Measurements from ENCODE around the gene SLC25A53. TPM values are rescaled to one million over a fixed set of nuclear protein-coding genes. Genes with fewer than 3 reads are reported as not detected.

SLC25A53 gene
- total and polyA plus RNA-seq, 10 of the 15 experiments (the other 5 are each of a cell fraction or from before 2014, with no cell fraction given), result 4.1 to 11.4 (median 7.6) TPM

GRCh38 chrX:104156630-104157529, at the start of gene SLC25A53 (continued):
- TF ChIP-seq HSF1 (IDR thresholded peaks at IDR 0.05; ENCODE audit: low read depth, low read length), result no peak
- no peak for TF ChIP-seq NFYA (IDR thresholded peaks at IDR 0.05; ENCODE audit: borderline replicate concordance, low read depth, low read length)
- TF ChIP-seq NR2F1 (conservative IDR thresholded peaks at IDR 0.05), result peak; percentile 83
- no peak for TF ChIP-seq RBBP5 (conservative IDR thresholded peaks at IDR 0.05)
- TF ChIP-seq RAD21 (IDR thresholded peaks at IDR 0.05; ENCODE audit: insufficient read depth, low read depth, low read length), result no peak
- no peak for TF ChIP-seq TCF12 (IDR thresholded peaks at IDR 0.05; ENCODE audit: low read depth, low read length)
- no peak for TF ChIP-seq EED (IDR thresholded peaks at IDR 0.05; ENCODE audit: low read depth)
- no peak for TF ChIP-seq CHD4 (IDR thresholded peaks at IDR 0.05)
- TF ChIP-seq SUZ12 (IDR thresholded peaks at IDR 0.05; ENCODE audit: unreplicated experiment), result no peak
- no peak for TF ChIP-seq POU2F2 (IDR thresholded peaks at IDR 0.05; ENCODE audit: borderline replicate concordance, low read depth, low read length)
- no peak for TF ChIP-seq PRDM15 (CRISPR knock-in tag; IDR thresholded peaks at IDR 0.05)
- peak; percentile 61; the same call in 1 of the 2 replicates for TF ChIP-seq MEF2A (IDR thresholded peaks at IDR 0.05; ENCODE audit: insufficient read depth, low read depth, low read length)
- TF ChIP-seq ASH2L (IDR thresholded peaks at IDR 0.05; ENCODE audit: borderline replicate concordance, low read depth), result no peak
- no peak for TF ChIP-seq SMAD1 (IDR thresholded peaks at IDR 0.05; ENCODE audit: low read depth, partially characterized antibody)
- no peak for TF ChIP-seq ZBTB33 (IDR thresholded peaks at IDR 0.05)
- peak; percentile 27; the same call in 1 of the 2 replicates for TF ChIP-seq ATF3 (IDR thresholded peaks at IDR 0.05; ENCODE audit: borderline replicate concordance, extremely low read depth, low read depth, low read length)

Measured in GM12878 (cell line).